ENCODE data around the gene BCAR1.
"Not testable (repeated sequence)": the region's sequence is repeated elsewhere in the genome, so short reads cannot be mapped to it uniquely, and the experiment has no call there.

GRCh38 chr16:75272629-75273028 lies 21.2 kb upstream of the BCAR1 start:
- TF ChIP-seq CTCF, POLR2A (IDR thresholded peaks at IDR 0.05): not testable (repeated sequence)
